Endothelial cell of umbilical vein (primary cell): Measurements from ENCODE around the gene SNX10. TPM values are rescaled to one million over a fixed set of nuclear protein-coding genes. Genes with fewer than 3 reads are reported as not detected.

ENCODE experiments used
- BruUV-seq: library from RNA; stranded (reverse); fragments of 400-500 nt; replicated peaks from 2 replicates; lab custom pipeline; 2021; lab: Mats Ljungman, UMichigan
- CTCF ChIA-PET: fragments of 300-600, 350-600 bp; sonication (Branson Sonifier 250); formaldehyde crosslinking; loops from one replicate; lab custom pipeline; 2021; ENCODE audit warnings: antibody characterized with exemption, inconsistent platforms; lab: Charles Lee
- POLR2A ChIA-PET: fragments of 300-600, 350-600 bp; sonication (Branson Sonifier 250); formaldehyde crosslinking; loops from one replicate; lab custom pipeline; 2021; ENCODE audit warnings: antibody characterized with exemption, inconsistent platforms; lab: Charles Lee
- DNase-seq: peaks from one replicate; pipeline ENCODE4 v3.0.0-alpha.2; 2011; ENCODE audit warnings: low read depth, low spot score
- FAIRE-seq: peaks from 2 replicates; lab custom pipeline; 2011; peaks lifted over from hg19 to GRCh38; lab: Jason Lieb, UNC
- H2AFZ ChIP-seq: 2 replicates; pipeline ENCODE4 v1.6.0; 2012; ENCODE audit warnings: low read depth, low read length, control low read depth, inconsistent platforms
- H3K27ac ChIP-seq: 2 replicates; pipeline ENCODE4 v1.5.1; 2011; ENCODE audit warnings: low read depth, mild to moderate bottlenecking, control low read depth, low read length, moderate library complexity; ENCODE audit not compliant: insufficient read depth
- H3K27me3 ChIP-seq, 2 experiments: 2 replicates each; pipeline versions ENCODE4 v1.6.0 to v1.6.1; 2011; ENCODE audit warnings: low read length in 2 of 2, mixed read lengths in 1 of 2; ENCODE audit not compliant: control insufficient read depth in 2 of 2, insufficient read depth in 2 of 2
- H3K36me3 ChIP-seq, 2 experiments: 2 replicates in 1 of 2; 3 replicates in 1 of 2; pipeline ENCODE4 v1.5.1; 2011; ENCODE audit warnings: low read length in 2 of 2, mild to moderate bottlenecking in 1 of 2, moderate library complexity in 1 of 2; ENCODE audit not compliant: control insufficient read depth in 2 of 2, insufficient read depth in 2 of 2; ENCODE audit errors: extremely low read depth in 1 of 2
- H3K4me1 ChIP-seq: 3 replicates; pipeline ENCODE4 v1.5.1; 2011; ENCODE audit warnings: mild to moderate bottlenecking, low read length; ENCODE audit not compliant: control insufficient read depth, insufficient read depth; ENCODE audit errors: extremely low read depth
- H3K4me2 ChIP-seq: 2 replicates; pipeline ENCODE4 v1.6.1; 2011; ENCODE audit warnings: low read length, control low read depth, mixed read lengths; ENCODE audit not compliant: insufficient read depth
- H3K4me3 ChIP-seq, 3 experiments: fragments of 200-600 bp in 1 of 3; sonication (generic), shearing (Covaris generic) in 1 of 3; replicated peaks in 1 of 3; 2 replicates each; pipeline ENCODE4 v1.5.1; 2011 to 2016; ENCODE audit warnings: control low read depth in 3 of 3, low read length in 3 of 3, mild to moderate bottlenecking in 2 of 3, inconsistent platforms in 1 of 3, low read depth in 1 of 3, moderate library complexity in 1 of 3; ENCODE audit not compliant: insufficient read depth in 1 of 3
- H3K79me2 ChIP-seq: 2 replicates; pipeline ENCODE4 v1.6.0; 2012; ENCODE audit warnings: low read length, inconsistent platforms; ENCODE audit not compliant: control insufficient read depth, insufficient read depth
- H3K9ac ChIP-seq: replicated peaks from 2 replicates; pipeline ENCODE3; 2011; ENCODE audit warnings: low read length, control low read depth; ENCODE audit not compliant: insufficient read depth; ENCODE audit errors: extremely low read depth
- H3K9me1 ChIP-seq: replicated peaks from 3 replicates; pipeline ENCODE4 v1.6.0; 2011; ENCODE audit warnings: mild to moderate bottlenecking, low read length; ENCODE audit not compliant: control insufficient read depth, insufficient read depth; ENCODE audit errors: extremely low read depth
- H3K9me3 ChIP-seq: replicated peaks from 2 replicates; pipeline ENCODE4 v1.5.1; 2012; ENCODE audit warnings: low read length, inconsistent platforms; ENCODE audit not compliant: control insufficient read depth, insufficient read depth
- H4K20me1 ChIP-seq: replicated peaks from 2 replicates; pipeline ENCODE3; 2011; ENCODE audit warnings: mild to moderate bottlenecking, low read length; ENCODE audit not compliant: control insufficient read depth, insufficient read depth; ENCODE audit errors: extremely low read depth
- CTCF ChIP-seq, 2 donors: IDR thresholded peaks; 1 replicate in 1 of 2; 2 replicates in 1 of 2; pipeline ENCODE4 v1.5.1; 2011; ENCODE audit warnings: low read length in 2 of 2, mild to moderate bottlenecking in 2 of 2, moderate library complexity in 2 of 2, control low read depth in 1 of 2, inconsistent platforms in 1 of 2, low read depth in 1 of 2; ENCODE audit not compliant: insufficient read depth in 1 of 2; ENCODE audit errors: extremely low read depth in 1 of 2
- EZH2 ChIP-seq: IDR thresholded peaks from 2 replicates; pipeline ENCODE4 v1.6.1; 2012; ENCODE audit warnings: borderline replicate concordance, low read depth, mild to moderate bottlenecking, moderate library complexity, low read length, inconsistent platforms; ENCODE audit not compliant: severe bottlenecking
- FOS ChIP-seq: IDR thresholded peaks from 2 replicates; pipeline ENCODE4 v1.6.1; 2011; ENCODE audit warnings: mild to moderate bottlenecking, low read length, moderate library complexity, borderline replicate concordance; ENCODE audit not compliant: insufficient read depth
- GATA2 ChIP-seq: IDR thresholded peaks from 2 replicates; pipeline ENCODE4 v1.7.0; 2011; ENCODE audit warnings: low read depth, mild to moderate bottlenecking, moderate library complexity, mixed read lengths, low read length; ENCODE audit not compliant: insufficient read length, insufficient read depth
- JUN ChIP-seq: IDR thresholded peaks from 2 replicates; pipeline ENCODE4 v1.6.1; 2011; ENCODE audit warnings: borderline replicate concordance, low read depth; ENCODE audit not compliant: insufficient read length, insufficient read depth
- MYC ChIP-seq: IDR thresholded peaks from one replicate; pipeline ENCODE4 v1.6.1; 2011; ENCODE audit warnings: mild to moderate bottlenecking, low read depth, low read length
- POLR2A ChIP-seq: IDR thresholded peaks from 2 replicates; pipeline ENCODE4 v1.6.1; 2012; ENCODE audit warnings: low read depth, mild to moderate bottlenecking, control low read depth, low read length
- POLR2AphosphoS5 ChIP-seq: IDR thresholded peaks from 2 replicates; pipeline ENCODE4 v1.6.1; 2012; ENCODE audit warnings: low read depth, mild to moderate bottlenecking, control low read depth, low read length, moderate library complexity; ENCODE audit not compliant: insufficient read depth
- dilution Hi-C: fragments of 300-500 bp; cut with MboI; formaldehyde crosslinking; loops from one replicate; pipeline ENCODE4 v1.15.0; 2019; ENCODE audit warnings: low sequenced_read_pairs; ENCODE audit not compliant: extremely low pct_ligation_motif_present
- intact Hi-C: fragments of 100-400 bp; cut with micrococcal nuclease; formaldehyde crosslinking; loops from one replicate; pipeline ENCODE4 v1.10.0; 2022
- polyA plus RNA-seq, 4 experiments: library from polyadenylated mRNA; depleted of rRNA in 3 of 4; stranded (reverse) in 3 of 4; unstranded in 1 of 4; fragments of >200 nt; gene quantifications; 2 replicates each; pipeline versions ENCODE4 v1.2.1 to v1.2.3, GENCODE V29; 2011 to 2012; ENCODE audit warnings: missing spikeins in 1 of 4
- total RNA-seq: library from RNA; stranded (reverse); gene quantifications from 2 replicates; pipeline ENCODE4 v1.2.3, GENCODE V29; 2021
- TF ChIP-seq, protein P1 (sequence below): IDR thresholded peaks from 2 replicates; pipeline ENCODE4 v1.6.1; 2011; ENCODE audit not compliant: insufficient read depth, insufficient read length

SNX10 gene
- total and polyA plus RNA-seq, 2 donors (not counting 3 experiments of a cell fraction or from before 2014, with no cell fraction given): 0.25 to 0.80 TPM

GRCh38 chr7:26357799-26358151 is 66.1 kb downstream of the SNX10 start:
- Histone ChIP-seq H3K4me1 (no peaks in the 10 kb centered on the region), H3K79me2 (no peaks in the 10 kb centered on the region), H3K9me3 (no peaks in the 10 kb centered on the region), H3K27me3 (peaks cover 0 to 5% of the 10 kb centered on the region in 2 experiments), H3K27ac (no peak overlapping the region), H3K4me2 (no peak overlapping the region), H4K20me1 (no peaks in the 10 kb centered on the region), H3K9ac (no peak overlapping the region), H3K36me3 (no peaks in the 10 kb centered on the region), H2AFZ (no peak overlapping the region), H3K4me3 (no peak overlapping the region), H3K9me1 (no peaks in the 10 kb centered on the region)
- intact Hi-C loops: no loop called here
- ChIA-PET CTCF (interaction anchor here (0.7 to 1.8 kb wide), 3 partner anchors 11 to 267 kb away, joined by 3 to 6 read pairs (median 6); no protein-coding TSS in a partner anchor), POLR2A (no interaction called here)
- BruUV-seq: no TSS peak
- dilution Hi-C loops: no loop called here
- TF ChIP-seq MYC (no peak), GATA2 (no peak), CTCF (IDR thresholded peaks at IDR 0.05; ENCODE audit: extremely low read depth in 1 of 2, insufficient read depth in 1 of 2, low read depth in 1 of 2, low read length in 2 of 2) (no peak), POLR2AphosphoS5 (no peak), EZH2 (no peak), FOS (no peak), POLR2A (no peak), JUN (no peak)
- TF ChIP-seq, protein P1, sequence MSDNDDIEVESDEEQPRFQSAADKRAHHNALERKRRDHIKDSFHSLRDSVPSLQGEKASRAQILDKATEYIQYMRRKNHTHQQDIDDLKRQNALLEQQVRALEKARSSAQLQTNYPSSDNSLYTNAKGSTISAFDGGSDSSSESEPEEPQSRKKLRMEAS: no peak
- DNase-seq: no peak
- no peak for FAIRE-seq
